GM19328 (cell line): ENCODE data around the gene GIMAP7.
"Not testable (repeated sequence)": the region's sequence is repeated elsewhere in the genome, so short reads cannot be mapped to it uniquely, and the experiment has no call there.

ENCODE experiments used
- ATAC-seq: cut with Tn5 transposase; IDR thresholded peaks from one replicate; pipeline ENCODE4 v1.9.1; 2021; ENCODE audit warnings: mild to moderate bottlenecking, moderate library complexity; ENCODE audit not compliant: unreplicated experiment

Gene GIMAP7

GRCh38 chr7:150511048-150511447 lies 3.6 kb upstream of the GIMAP7 start:
- no peak for ATAC-seq

DNA sequence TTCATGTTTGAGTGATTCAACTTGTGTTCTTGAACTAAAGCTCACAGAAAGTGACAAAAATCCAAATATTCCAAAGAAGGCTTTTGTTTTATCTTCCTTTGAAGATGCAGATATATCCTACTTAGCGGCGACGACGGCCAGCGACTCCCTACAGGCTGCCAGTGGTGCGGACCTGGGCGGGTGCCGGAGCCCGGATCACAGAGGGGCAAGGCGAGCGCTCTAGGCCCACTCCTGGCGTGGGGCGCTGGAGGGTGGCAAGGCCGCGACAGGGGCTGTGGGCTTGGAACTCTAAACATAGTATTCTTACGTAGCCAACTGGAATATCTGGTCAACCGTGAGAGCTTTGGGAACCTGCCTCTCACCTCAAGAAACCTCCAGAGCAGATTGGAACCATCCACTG lies 914 bp upstream of the GIMAP7 start:
- no peak for ATAC-seq

DNA sequence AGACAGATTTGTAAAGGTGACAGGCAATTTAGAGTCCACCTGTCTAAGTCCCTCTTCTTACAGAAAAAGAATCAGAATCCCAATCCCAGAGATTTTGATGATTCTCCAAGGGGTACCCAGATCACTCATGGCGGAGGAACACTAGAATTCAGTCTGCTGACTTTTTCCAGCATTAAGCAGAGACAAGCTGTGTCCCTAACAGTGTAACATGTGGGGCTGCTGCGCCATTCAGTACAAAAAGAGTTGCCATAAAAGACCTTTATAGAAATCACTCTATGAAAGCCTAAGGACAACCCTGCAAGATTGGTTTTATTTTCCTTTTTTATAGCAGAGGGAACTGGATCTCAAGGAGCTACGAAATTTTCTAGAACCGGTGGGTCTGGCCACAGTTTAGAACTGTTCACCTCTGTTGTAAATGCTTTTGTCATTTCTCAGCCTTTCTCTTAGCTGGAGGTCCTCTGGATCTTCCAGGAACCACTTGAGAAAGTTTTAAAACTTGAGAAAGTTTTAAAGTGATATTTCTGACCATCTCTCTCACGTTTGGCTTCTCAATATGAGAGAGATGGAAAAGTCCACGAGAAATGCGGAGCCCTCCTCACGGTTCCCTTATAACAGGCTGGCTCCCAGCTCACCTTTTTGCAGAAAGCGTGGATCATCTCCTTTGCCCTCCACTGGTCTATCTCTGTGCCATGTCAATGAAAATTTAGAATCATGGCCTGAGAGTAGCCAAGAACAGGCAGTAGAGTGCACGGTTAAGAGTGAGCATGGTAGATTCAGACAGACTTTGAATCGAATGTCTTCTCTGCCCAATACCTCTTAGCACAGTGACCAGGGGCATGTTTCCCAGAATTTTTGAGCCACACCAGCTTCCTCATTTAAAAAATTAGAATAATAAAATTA lies 826 bp downstream of the GIMAP7 start:
- ATAC-seq, result no peak

- ATAC-seq, result no peak
Observed at GRCh38 chr7:150516956-150517745, 2.5 kb downstream of the GIMAP7 start.

DNA sequence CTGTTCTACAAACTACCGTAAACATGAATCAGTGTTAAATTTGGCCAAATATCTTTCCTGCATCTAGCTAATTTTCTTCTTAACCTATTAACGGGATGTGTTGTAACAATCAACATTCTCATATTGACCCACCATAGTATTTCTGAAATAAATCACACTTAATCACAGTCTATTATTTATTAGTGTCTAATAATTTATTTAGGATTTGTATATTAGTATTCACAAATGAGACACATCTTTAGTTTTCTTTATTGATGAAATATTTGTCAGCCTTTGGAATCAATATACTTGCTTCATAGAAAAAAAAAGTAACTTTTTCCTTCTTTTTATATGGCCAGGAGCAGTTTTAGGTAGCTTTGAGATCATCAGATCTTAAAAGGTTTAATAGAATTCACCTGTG lies 4.6 kb downstream of the GIMAP7 start:
- no peak for ATAC-seq

GRCh38 chr7:150520145-150520544 lies 5.5 kb downstream of the GIMAP7 start:
- no peak for ATAC-seq

- not testable (repeated sequence) for ATAC-seq
Observed at GRCh38 chr7:150522931-150523330, 8.3 kb downstream of the GIMAP7 start.

GRCh38 chr7:150524018-150524417 lies 9.3 kb downstream of the GIMAP7 start:
- no peak for ATAC-seq

- ATAC-seq, result no peak
Observed at GRCh38 chr7:150531704-150532103, 17.0 kb downstream of the GIMAP7 start.

- no peak for ATAC-seq
Observed at GRCh38 chr7:150538259-150538658, 23.6 kb downstream of the GIMAP7 start.

GRCh38 chr7:150553163-150553562 lies 38.5 kb downstream of the GIMAP7 start:
- no peak for ATAC-seq

DNA sequence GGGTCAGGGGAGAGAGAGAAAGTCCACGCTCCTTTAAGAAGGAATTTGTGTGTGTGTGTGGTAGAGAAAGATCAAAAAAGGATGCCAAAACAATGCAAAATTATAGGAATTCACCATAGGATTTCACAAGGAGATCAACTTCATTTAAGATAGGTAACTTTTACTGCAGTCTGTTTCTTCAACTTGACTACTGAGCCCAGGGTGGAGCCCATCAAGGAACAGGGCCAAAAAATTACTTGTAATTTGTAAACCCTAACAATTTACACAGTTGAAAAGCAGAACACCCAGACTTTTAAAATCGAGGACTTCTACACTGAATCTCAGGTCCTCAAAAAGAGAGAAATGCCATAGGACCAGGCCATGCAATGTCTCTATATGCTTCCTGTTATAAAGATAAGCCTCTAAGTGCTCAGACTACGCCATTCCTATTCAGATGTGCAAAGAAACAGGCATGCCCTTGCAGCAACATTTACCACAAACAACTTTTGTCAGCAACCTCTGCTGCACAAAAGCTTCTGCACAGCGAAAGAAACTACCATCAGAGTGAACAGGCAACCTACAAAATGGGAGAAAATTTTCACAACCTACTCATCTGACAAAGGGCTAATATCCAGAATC lies 42.0 kb downstream of the GIMAP7 start:
- no peak for ATAC-seq

- no peak for ATAC-seq
Observed at GRCh38 chr7:150560486-150560885, 45.8 kb downstream of the GIMAP7 start.

GRCh38 chr7:150562919-150563318 lies 48.2 kb downstream of the GIMAP7 start:
- ATAC-seq, result no peak

GRCh38 chr7:150564006-150564405 lies 49.3 kb downstream of the GIMAP7 start:
- no peak for ATAC-seq

DNA sequence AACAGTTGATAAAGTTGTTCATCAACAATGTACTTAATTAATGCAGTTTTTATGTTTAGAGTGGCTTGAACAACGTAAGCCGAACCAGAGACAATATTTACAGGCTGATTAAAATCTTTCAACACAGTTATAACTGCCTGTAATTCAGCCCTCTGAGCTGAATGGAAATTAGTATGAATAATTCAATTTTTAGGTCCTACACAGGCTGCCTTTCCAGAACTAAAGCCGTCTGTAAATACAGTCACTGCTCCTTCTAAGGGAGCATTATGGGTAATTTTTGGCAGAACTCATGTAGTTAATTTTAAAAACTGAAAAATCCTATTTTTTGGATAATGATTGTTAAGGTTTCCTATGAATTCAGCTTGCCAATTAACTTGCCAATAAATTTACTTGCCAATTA lies 49.9 kb downstream of the GIMAP7 start:
- ATAC-seq, result no peak

DNA sequence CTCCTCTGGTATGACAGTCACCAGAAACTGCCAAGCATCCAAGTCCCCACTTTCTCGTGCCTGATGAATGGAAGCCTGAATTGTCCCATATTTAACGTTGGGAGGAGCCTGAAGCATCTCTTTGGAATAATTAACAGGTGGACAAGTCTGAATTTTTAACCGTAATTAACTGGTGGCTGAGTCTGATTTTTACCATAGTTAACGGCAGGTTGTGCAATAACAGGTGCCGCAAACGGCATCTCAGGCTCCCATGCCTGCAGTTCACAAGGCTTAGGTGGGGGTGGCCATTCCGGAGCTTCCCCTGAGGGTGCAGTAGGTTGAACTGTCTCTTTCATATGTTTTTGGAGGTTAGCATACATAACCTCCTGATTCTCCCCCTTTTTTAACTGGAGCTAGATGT lies 50.6 kb downstream of the GIMAP7 start:
- ATAC-seq, result no peak

DNA sequence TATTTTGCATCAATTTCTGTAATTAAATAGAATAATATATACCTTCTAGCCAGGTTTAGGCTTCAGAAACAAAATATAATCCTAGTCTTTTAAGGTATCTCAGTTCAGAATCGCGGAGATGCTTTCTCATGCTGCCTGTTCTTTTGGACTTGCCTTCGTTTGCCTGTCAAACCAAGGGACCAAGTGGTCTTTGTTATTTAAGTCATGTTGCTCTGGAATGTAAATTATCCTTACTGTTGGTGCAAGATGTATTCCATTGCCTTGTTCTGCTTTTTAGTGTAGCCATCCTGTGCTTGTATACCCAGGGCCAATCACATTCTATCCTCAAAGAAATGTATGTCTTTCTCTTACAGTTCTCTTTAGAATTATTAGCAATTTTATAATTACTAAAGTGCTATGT lies 51.5 kb downstream of the GIMAP7 start:
- no peak for ATAC-seq

- no peak for ATAC-seq
Observed at GRCh38 chr7:150566572-150566971, 51.9 kb downstream of the GIMAP7 start.

GRCh38 chr7:150567169-150567568 lies 52.5 kb downstream of the GIMAP7 start, which contains the start of gene GIMAP4:
Gene GIMAP4 (plus strand): TSS chr7:150567390. CDS start chr7:150569902, 2,512 bp downstream.
- no peak for ATAC-seq

- ATAC-seq, result no peak
Observed at GRCh38 chr7:150567871-150568301, 53.2 kb downstream of the GIMAP7 start.
